ENCODE results near the gene SLC30A5.

SLC30A5 gene

GRCh38 chr5:69166686-69167492, 73.1 kb downstream of the SLC30A5 start, which contains the start of gene CCNB1:
Gene CCNB1 (plus strand): TSS chr5:69167150. CDS start chr5:69167263, 113 bp downstream.
- peak; percentile 78 to 94 for DNase-seq (ENCODE audit: low read depth in 1 of 2, low spot score in 1 of 2)
- Histone ChIP-seq H3K27ac (replicated peaks) (peak within 1 kb of the TSS; percentile 91), H3K4me3 (replicated peaks; ENCODE audit: insufficient read depth, low read length) (peak within 1 kb of the TSS; percentile 74), H3K27me3 (ENCODE audit: insufficient read depth, poor library complexity, severe bottlenecking) (no peaks in the 10 kb centered on the region)
- TF ChIP-seq GABPA (IDR thresholded peaks at IDR 0.05; ENCODE audit: low read depth) (no peak), POLR2AphosphoS5 (IDR thresholded peaks at IDR 0.05; ENCODE audit: low read depth) (peak; percentile 58), CTCF (IDR thresholded peaks at IDR 0.05; ENCODE audit: insufficient read depth, low read length) (no peak), REST (IDR thresholded peaks at IDR 0.05; ENCODE audit: insufficient replicate concordance, low read depth) (no peak), SPI1 (IDR thresholded peaks at IDR 0.05; ENCODE audit: borderline replicate concordance, low read depth) (no peak)

- TF ChIP-seq CTCF (IDR thresholded peaks at IDR 0.05; ENCODE audit: insufficient read depth, low read length) (no peak), POLR2AphosphoS5 (IDR thresholded peaks at IDR 0.05; ENCODE audit: low read depth) (no peak), GABPA (IDR thresholded peaks at IDR 0.05; ENCODE audit: low read depth) (no peak), REST (IDR thresholded peaks at IDR 0.05; ENCODE audit: insufficient replicate concordance, low read depth) (no peak), SPI1 (IDR thresholded peaks at IDR 0.05; ENCODE audit: borderline replicate concordance, low read depth) (no peak)
- H3K4me3 ChIP-seq (replicated peaks; ENCODE audit: insufficient read depth, low read length): peak overlapping the region; percentile 74
- H3K27me3 ChIP-seq (ENCODE audit: insufficient read depth, poor library complexity, severe bottlenecking): no peaks in the 10 kb centered on the region
- peak overlapping the region; percentile 91 for H3K27ac ChIP-seq (replicated peaks)
- DNase-seq (ENCODE audit: low read depth in 1 of 2, low spot score in 1 of 2): no peak
These were observed 73.7 kb downstream of the SLC30A5 start for GRCh38 chr5:69167493-69167855.

GRCh38 chr5:69167929-69168328, 74.1 kb downstream of the SLC30A5 start:
- Histone ChIP-seq H3K27ac (replicated peaks) (peak overlapping the region; percentile 91), H3K4me3 (replicated peaks; ENCODE audit: insufficient read depth, low read length) (peak overlapping the region; percentile 74), H3K27me3 (ENCODE audit: insufficient read depth, poor library complexity, severe bottlenecking) (no peaks in the 10 kb centered on the region)
- TF ChIP-seq SPI1 (IDR thresholded peaks at IDR 0.05; ENCODE audit: borderline replicate concordance, low read depth) (no peak), CTCF (IDR thresholded peaks at IDR 0.05; ENCODE audit: insufficient read depth, low read length) (no peak), REST (IDR thresholded peaks at IDR 0.05; ENCODE audit: insufficient replicate concordance, low read depth) (no peak), GABPA (IDR thresholded peaks at IDR 0.05; ENCODE audit: low read depth) (no peak), POLR2AphosphoS5 (IDR thresholded peaks at IDR 0.05; ENCODE audit: low read depth) (no peak)
- DNase-seq (ENCODE audit: low read depth in 1 of 2, low spot score in 1 of 2): no peak
